ENCODE data around the gene THRSP.

GRCh38 chr11:78050964-78051831 lies 12.5 kb upstream of the THRSP start:
- no peak for TF ChIP-seq CTCF (IDR thresholded peaks at IDR 0.05)
- no peak for TF ChIP-seq POLR2AphosphoS5 (IDR thresholded peaks at IDR 0.05)
- TF ChIP-seq POLR2A (IDR thresholded peaks at IDR 0.05): no peak
- no peak for TF ChIP-seq EP300 (IDR thresholded peaks at IDR 0.05)

Data from suprapubic skin (tissue), 4 donors.